Measurements from ENCODE around the gene OR2K2.
"Not testable (repeated sequence)": the region's sequence is repeated elsewhere in the genome, so short reads cannot be mapped to it uniquely, and the experiment has no call there.

Gene OR2K2

DNA sequence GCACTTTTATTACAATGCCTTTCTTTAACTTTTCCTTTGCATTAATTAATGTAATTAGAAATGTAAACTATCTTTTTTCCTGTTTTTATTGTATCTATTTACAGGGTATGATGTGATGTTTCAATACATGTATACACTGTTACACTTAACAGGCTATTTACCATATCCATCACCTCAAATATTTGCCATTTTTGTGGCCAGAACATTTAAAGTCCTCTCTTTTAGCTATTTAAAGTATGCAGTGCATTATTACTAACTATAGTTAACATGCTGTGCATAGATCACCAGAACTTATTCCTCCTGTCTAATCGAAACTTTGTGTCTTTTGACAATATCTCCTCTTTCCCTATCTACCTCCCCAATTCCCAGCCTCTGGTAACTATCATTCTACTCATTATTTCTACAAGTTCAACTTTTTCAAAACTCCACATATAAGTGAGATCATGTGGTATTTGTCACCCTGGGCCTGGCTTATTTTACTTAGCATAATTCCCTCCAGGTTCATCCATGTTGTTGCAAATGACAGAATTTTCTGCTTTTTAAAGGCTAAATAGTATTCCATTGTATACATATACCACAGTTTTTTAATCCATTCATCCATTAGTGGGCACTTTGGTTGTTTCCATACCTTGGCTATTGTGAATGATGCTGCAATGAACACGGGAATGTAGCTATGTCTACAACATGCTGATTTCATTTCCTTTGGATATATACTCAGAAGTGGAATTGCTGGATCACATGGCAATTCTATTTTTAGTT lies 32.8 kb downstream of the OR2K2 start:
- DNase-seq: no peak

DNA sequence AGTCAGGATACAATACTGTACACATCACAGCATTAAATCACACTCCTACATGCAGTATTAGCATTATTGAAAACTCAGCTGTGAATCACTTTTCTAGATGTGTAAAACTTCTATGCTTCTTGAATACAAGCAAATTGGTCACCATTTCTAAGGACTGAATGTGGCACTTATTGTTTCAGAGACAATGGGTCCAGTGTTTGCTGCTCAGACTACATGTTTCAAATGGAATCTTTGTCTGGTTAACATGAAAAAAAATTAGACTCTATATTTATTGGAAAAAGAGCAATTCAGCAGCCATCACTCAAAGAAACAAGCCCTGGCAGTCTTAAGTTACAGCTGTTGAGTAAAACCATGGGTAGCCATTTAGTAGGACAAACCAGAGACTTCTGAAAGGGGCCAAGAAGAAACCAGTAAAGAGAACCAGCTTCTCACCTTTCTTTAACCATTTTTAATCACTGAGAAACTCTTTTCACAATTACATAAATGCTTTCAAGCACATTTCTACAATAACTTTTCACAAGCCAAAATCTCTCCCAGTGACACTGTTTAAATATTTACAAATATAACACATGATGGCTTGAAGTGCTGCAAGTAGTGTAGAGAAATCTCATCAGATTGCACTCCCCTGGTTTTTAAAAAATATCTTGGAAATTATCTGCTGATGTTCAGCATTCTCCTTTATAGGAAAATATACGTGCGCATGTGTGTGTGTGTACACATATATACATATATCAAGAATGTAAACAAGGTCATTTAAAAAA lies 35.2 kb downstream of the OR2K2 start:
- no peak for DNase-seq

GRCh38 chr9:111287127-111287526 lies 42.9 kb downstream of the OR2K2 start:
- DNase-seq: no peak

GRCh38 chr9:111284703-111285102 lies 45.3 kb downstream of the OR2K2 start:
- DNase-seq: no peak

DNA sequence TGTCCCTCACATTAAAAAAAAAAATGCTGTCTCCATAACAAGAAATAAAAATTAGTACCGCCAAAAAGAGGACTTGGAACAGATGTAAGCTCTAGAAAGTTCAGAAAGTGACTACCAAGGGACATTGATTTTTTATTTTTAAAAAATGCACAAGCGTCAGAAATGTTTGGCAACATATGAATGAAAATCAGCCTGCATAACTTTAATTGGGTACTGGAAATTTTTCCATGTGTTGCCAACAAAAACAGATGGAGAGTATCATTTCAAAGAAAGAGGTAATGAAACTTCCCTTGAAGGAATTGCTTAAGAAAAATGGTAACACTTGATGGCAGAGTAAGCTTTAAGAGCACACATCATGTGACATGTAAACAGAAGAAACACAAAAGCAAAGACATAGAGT lies 47.2 kb downstream of the OR2K2 start:
- DNase-seq: no peak

- DNase-seq: not testable (repeated sequence)
These were observed 49.2 kb downstream of the OR2K2 start for GRCh38 chr9:111280795-111281194.

All from NCI-H524 treated with DMSO at 0.1 percent for 48 hours (cell line).